Activated CD4-positive, alpha-beta T cell treated with anti-CD3 and anti-CD28 coated beads, Interleukin-10, Interleukin-2, amounts not matched to agents 100 ng/mL and 50 ng/mL, durations not matched to agents 16 hours and 8 hours (primary cell): ENCODE measurements around the gene PAPOLB.

Source experiments
- DNase-seq: peaks from one replicate; pipeline ENCODE4 v3.0.0-alpha.2; 2020

PAPOLB gene

DNA sequence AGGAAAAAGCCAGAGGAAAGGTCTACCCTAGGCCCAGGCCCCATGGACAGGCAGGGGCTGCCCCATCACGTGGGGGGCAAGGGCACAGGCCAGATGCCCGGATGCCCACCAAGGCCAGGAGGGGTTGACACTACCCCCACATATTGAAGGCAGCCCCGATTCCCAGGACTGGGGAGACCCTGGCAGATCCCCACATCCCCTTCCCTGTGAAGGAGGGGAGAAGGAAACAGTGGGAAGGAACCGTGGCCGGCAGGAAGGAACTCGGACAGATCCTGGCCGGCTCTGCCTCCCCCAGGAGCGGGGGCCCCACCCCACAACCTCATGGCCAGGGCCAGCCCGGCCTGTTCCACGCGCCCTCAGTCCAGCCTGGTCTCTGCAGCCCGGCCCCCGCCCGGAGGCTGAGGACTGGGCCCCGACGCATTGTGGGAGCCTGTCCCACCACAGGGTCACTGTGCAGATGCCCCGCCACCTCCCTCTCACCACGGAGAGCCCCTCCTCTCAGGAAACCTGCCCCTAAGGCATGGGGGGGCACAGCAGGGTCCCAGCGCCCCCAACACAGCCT, 41.3 kb downstream of the PAPOLB start:
- DNase-seq: no peak

DNA sequence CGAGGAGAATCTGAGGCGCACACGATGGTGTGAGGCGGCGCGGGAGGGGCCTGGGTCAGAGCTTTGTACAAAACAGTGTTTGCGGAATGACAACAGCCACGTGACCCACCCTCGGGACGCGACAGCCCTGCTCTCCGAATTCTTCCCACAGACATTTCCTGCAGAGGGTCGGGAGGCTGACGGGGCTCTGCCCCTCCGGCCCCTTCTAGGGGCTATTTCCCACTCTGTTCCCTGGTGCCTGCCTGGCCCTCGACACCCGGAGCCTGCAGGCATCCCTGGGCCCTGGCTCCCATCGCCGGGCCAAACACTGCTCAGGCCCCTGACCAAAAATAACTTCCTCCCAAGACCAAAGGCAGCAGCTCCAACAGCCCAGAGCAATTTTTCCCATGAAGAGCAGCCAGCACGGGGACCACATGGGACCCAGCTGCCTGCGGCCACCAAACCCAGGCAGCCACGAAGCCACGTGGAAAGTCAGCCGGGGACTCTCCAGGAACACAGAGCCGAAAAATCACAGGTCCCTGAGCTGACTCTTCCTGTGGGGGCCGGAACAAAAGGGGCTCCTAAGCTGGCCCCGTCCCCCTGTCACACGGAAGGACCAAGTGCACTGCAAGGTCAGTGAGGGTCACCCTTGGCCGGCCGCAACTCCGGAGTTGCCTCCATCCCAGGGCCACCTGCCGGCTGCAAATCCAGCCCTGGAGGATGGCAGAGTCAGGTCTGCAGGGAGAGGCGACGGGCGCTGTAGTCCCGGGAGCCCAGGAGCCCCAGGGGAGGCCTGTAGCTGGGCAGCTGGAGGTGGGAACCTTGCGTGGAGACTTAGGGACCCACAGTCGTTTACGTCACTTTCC, 42.0 kb downstream of the PAPOLB start:
- DNase-seq: no peak

DNA sequence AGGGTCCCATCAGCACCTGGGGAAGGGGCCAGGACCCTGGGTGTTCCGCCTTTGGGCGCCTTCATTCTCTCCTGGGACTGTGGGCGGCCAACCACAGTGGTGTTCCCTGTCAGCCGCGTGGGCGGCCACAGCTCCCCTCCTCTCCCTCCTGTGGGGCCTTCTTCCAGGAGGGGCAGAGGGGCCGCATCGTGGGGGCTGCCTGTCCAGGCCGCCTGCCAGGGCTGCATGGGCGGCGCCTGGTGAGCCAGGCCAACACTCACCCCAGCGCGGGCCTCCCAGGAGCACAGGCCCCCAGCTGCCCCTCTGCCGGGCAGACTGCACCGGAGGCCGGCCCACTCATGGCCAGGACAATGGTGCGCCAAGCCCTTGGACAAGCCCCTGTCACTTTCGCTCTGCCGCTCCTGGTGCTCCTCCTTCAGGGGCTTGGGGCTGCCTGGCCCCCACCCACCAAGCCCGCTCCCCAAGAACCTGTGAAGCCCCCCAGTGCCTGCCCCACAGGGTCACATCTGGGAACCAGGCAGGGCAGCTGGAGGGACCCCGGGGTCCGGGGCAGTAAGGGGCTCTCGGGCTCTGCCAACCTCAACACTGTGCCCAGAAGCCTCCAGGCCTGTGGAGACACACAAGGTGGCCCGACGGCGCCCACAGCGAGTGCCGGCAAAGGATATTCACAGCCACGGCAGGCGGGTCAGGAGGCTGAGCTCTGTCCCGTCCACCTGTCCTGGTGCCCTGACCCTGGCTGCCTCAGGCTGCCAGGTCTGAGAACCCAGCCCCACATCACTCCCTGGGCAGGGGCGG, 43.6 kb downstream of the PAPOLB start:
- DNase-seq: no peak

DNA sequence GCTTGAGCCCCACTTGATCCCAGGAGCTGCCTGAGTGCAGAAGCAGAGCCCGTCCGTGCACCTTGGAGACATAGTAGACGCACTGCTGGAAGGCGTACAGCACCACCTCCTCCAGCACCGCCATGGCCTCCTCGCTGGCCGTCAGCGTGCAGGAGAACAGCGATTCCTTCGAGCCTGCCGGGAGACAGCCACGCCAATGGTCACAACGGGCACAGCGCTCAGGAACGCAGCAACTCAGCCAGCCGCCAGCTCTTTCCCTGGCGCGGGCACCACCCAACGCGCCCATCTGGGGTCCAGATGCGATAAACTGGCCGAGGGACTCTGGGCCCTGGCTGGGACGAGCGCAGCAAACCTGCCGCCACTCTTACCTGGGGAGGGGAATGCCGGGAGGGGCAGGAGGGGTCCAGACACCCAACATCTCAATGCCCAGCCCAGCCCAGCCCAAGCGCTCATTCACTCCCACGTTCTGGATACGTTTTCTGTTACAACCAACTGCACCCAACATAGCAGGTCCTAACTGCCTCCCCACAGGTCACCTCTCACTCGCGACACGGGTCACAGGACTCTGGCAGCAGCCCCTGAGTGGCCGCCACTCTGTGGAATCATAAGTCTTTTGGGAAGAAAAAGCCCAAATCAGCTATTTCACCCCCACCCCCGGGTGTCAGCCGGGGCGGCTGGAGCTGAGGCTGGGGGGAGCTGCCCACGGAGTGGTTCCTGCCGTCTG, 44.5 kb downstream of the PAPOLB start:
- DNase-seq: no peak

DNA sequence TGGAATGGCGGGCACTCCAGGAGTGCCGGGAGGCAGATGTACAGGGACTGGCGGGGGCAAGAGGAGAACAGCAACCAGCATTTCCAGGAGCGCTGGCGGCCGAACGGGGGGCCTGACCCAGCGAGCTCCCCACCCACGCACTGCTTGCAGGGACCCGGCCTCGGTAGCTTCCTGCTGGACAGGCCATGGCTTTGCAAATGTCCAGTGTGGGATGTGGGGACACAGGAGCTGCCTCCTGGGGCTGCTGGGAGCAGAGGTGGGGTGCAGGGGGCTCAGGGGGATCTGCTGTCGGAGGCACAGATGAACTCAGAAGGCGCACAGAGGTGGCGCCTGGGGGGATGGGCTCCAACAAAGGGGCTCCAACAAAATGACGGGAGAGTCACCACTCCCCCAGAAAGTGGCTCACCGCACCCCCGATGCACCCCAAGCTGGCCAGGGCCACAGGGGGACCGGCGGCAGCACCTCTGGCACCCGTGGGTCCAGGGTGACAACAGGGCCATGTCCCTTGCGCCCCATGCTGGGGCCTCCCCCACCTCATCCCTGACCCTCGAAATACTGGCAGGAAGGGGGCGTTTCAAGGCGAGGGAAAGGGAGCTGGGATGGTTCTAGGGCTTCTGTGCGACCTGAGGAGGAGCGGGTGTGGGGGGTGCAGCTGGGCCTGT, 45.3 kb downstream of the PAPOLB start:
- DNase-seq: no peak

DNA sequence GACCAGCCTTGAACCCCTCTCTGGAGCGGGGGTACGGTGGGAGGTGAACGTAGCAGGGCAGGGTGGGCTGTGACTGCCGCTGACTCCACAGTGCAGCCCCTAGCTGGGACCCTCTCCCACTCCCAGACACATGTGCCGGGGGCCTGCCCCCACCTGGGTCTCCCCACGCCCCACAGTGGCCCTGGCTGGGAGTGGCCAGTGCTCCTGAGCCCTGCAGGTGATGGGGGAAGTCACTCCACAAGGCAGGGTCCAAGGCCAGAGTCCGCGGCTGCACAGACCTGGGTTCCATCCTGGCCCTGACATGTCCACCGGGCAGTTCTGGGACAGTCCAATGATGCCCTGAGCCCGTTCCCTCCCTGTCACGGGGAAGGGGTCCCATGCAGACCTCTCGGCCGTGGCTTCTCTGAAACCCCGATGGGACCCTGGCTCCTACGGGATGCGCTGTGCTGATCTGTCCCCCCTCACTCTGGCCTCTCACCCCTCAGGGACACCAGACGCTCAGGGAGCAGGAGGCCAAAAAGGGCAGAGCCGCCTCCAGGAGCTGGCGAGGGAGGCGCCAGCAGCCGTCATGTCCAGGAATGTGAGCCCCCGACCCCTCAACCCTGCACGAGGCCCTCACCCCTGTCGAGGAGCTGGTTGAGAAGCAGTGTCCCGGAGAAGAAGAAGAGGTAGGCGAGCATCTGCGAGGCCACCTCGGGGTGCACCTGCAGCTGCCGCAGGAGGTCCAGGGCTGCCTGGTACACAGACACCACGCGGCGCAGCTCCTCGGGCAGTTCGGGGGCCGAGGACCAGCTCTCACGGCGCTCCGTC, 46.0 kb downstream of the PAPOLB start:
- DNase-seq: no peak

DNA sequence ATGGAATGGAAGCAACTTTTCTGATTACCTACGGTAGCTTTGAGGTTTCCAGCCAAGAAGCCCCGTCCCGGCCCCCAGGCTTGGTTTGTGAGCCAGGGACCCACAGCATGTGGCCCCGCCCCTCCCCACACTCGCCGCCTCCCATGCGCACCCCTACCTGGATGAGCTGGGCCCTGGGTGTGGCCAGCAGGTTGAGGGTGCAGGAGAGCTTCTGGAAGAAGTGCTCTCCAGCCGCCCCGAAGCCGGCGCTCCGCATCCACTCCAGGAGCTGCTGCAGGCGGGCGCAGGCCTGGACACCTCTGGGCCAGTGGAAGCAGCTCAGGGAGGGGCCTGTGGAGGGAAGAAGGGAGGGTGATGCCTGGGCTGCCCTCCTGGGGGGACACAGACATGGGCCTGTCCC, 46.7 kb downstream of the PAPOLB start:
- no peak for DNase-seq

DNA sequence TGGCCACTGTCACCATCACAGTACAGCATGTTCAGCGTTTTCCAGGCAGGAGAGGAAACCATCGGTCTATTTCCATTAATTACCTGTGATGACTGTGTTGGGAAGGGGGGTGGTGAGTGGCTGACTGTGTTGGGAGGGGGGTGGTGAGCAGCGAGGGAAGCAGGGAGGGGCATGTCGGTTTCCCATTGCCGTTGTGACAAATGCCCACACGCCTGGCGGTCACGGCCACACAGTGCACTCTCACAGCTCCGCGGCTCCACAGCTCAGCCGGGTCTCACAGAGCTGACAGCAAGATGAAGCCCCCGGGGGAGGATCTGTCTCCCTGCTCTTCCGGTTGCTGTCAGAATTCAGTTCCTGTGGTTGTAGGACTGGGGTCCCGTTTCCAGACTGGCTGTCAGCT, 47.4 kb downstream of the PAPOLB start:
- DNase-seq: no peak

DNA sequence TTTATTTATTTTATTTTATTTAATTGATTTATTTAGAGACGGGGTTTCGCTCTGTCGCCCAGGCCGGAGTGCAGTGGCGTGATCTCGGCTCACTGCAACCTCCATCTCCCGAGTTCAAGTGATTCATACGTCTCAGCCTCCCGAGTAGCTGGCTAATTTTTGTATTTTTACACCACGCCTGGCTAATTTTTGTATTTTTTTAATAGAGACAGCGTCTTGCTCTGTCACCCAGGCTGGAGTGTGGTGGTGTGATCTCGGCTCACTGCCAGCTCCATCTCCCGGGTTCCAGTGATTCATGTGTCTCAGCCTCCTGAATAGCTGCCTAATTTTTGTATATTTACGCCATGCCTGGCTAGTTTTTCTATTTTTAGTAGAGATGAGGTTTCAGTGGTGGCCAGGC, 52.2 kb downstream of the PAPOLB start:
- DNase-seq: no peak

DNA sequence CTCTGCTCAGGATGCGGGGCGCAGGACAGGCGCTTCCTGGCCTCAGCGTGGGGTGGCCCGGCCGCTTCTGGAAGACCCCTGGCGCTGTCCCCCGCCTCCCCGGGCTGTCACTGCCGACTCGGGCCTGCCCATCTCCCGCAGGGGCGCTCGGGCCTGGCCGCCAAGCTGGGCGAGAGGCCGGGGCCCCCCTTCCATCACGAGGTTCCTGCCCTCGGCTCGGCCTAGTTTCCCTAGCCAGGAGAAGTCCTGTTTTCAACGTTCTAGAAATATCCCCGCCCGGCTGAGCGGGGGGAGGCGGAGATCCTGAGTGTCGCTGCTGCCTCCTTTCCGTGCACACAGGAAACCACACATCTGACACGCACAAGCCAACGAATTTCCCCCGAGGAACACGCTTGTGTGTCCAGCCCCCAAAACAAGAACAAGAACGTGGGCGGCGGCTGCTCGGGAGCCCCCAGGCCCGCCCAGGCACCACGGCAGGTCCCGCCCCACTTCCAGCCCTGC, 52.7 kb downstream of the PAPOLB start:
- DNase-seq: no peak

DNA sequence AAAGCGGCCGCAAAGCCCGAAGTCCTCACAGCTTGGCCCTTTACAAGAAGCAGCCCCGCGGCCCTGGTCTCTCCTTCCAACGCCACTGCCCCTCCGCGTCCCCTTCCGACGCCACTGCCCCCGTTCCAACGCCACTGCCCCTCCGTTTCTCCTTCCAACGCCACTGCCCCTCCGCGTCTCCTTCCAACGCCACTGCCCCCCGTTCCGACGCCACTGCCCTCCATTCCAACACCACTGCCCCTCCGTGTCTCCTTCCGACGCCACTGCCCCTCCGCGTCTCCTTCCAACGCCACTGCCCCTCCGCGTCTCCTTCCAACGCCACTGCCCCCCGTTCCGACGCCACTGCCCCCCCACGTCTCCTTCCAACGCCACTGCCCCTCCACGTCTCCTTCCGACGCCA, 53.3 kb downstream of the PAPOLB start:
- DNase-seq: no peak

DNA sequence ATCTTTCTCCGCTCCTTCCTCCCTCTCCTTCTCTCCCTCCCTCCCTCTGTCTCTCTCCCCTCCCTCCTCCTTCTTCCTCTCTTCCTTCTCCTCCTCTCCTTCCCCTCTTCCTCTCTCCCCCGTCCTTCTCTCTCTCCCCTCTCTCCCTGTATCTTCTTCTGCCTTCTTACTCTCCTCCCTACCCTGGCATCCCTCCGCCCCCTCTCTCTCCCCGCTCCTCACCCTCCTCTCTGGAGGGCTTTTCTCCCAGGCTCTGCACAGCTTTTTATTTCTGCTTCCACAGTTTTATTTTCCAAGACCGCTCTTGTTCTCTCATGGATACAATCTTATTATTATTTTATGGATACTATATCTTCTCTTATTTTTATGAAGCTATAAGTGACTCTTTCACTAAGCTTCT, 53.8 kb downstream of the PAPOLB start:
- no peak for DNase-seq
